Kidney epithelial cell (primary cell): Measurements from ENCODE around the gene ZKSCAN5. TPM values are rescaled to one million over a fixed set of nuclear protein-coding genes. Genes with fewer than 3 reads are reported as not detected.

Source experiments
- DNase-seq: peaks from one replicate; pipeline ENCODE4 v3.0.0-alpha.2; 2010; ENCODE audit warnings: low read depth
- H3K27me3 ChIP-seq: 2 replicates; pipeline ENCODE4 v1.6.0; 2011; ENCODE audit warnings: low read length; ENCODE audit not compliant: control insufficient read depth, insufficient read depth
- H3K36me3 ChIP-seq: 2 replicates; pipeline ENCODE4 v1.5.1; 2011; ENCODE audit warnings: low read length; ENCODE audit not compliant: control insufficient read depth, insufficient read depth
- H3K4me3 ChIP-seq: 2 replicates; pipeline ENCODE4 v1.5.1; 2011; ENCODE audit warnings: low read depth, mild to moderate bottlenecking, control low read depth, low read length
- CTCF ChIP-seq: IDR thresholded peaks from 2 replicates; pipeline ENCODE4 v1.5.1; 2011; ENCODE audit warnings: mild to moderate bottlenecking, moderate library complexity, low read length, control low read depth, inconsistent platforms; ENCODE audit not compliant: insufficient read depth, poor library complexity, severe bottlenecking
- total RNA-seq: library from RNA; depleted of rRNA; stranded (reverse); fragments of >200 nt; gene quantifications from 2 replicates; pipeline ENCODE4 v1.2.3, GENCODE V29; 2015

Gene ZKSCAN5
- total RNA-seq, 1 donor from 2014 or later = 11.5 TPM

- DNase-seq = no peak
- no peaks in the 10 kb centered on the region for H3K27me3 ChIP-seq
- peaks cover 4% of the 10 kb centered on the region for H3K36me3 ChIP-seq
- TF ChIP-seq CTCF = no peak
- H3K4me3 ChIP-seq = no peak overlapping the region
These were observed 15.2 kb upstream of the ZKSCAN5 start for GRCh38 chr7:99489235-99489634.

GRCh38 chr7:99490878-99491277 lies 13.6 kb upstream of the ZKSCAN5 start:
- no peak for TF ChIP-seq CTCF
- no peak for DNase-seq
- H3K27me3 ChIP-seq = no peaks in the 10 kb centered on the region
- H3K4me3 ChIP-seq = no peak overlapping the region
- peaks cover 4% of the 10 kb centered on the region for H3K36me3 ChIP-seq

- no peak for DNase-seq
- TF ChIP-seq CTCF = no peak
- Histone ChIP-seq H3K4me3 (no peak overlapping the region), H3K36me3 (peaks cover 4% of the 10 kb centered on the region), H3K27me3 (no peaks in the 10 kb centered on the region)
These were observed 10.6 kb upstream of the ZKSCAN5 start for GRCh38 chr7:99493823-99494222.

GRCh38 chr7:99497766-99498545 lies 6.5 kb upstream of the ZKSCAN5 start:
- Histone ChIP-seq H3K4me3 (peak overlapping the region; percentile 97), H3K27me3 (no peaks in the 10 kb centered on the region), H3K36me3 (peaks cover 2% of the 10 kb centered on the region)
- DNase-seq = no peak
- TF ChIP-seq CTCF = no peak

- Histone ChIP-seq H3K36me3 (peaks cover 2% of the 10 kb centered on the region), H3K27me3 (no peaks in the 10 kb centered on the region), H3K4me3 (peak overlapping the region; percentile 97)
- no peak for DNase-seq
- no peak for TF ChIP-seq CTCF
These were observed 5.9 kb upstream of the ZKSCAN5 start for GRCh38 chr7:99498546-99498944.

- no peaks in the 10 kb centered on the region for H3K36me3 ChIP-seq
- DNase-seq = no peak
- no peak for TF ChIP-seq CTCF
- no peaks in the 10 kb centered on the region for H3K27me3 ChIP-seq
- H3K4me3 ChIP-seq = peak overlapping the region; percentile 97
These were observed 5.1 kb upstream of the ZKSCAN5 start for GRCh38 chr7:99499371-99499720.
